ENCODE data around the gene SLC9C1. TPM values are rescaled to one million over a fixed set of nuclear protein-coding genes. Genes with fewer than 3 reads are reported as not detected.

The SLC9C1 gene
- total RNA-seq, 1 experiment from 2014 or later = 0.50 TPM

GRCh38 chr3:112319516-112320276 lies 25.7 kb upstream of the SLC9C1 start:
- peaks cover 14 to 33% (median 15%) of the 10 kb centered on the region in 3 experiments for H3K36me3 Mint-ChIP-seq (ENCODE audit: insufficient read depth in 1 of 3, low read depth in 3 of 3)
- Histone ChIP-seq H3K56ac (ENCODE audit: insufficient read length, low read depth, low read length) (no peak overlapping the region), H3K4me1 (ENCODE audit: insufficient read depth, low read length) (peaks cover 5% of the 10 kb centered on the region), H4K8ac (replicated peaks; ENCODE audit: insufficient read length, low read depth, low read length) (no peak overlapping the region), H3K79me2 (ENCODE audit: insufficient read depth, low read length) (no peaks in the 10 kb centered on the region), H3K18ac (ENCODE audit: insufficient read length, low read depth, low read length) (no peak overlapping the region), H3T11ph (ENCODE audit: low read length) (no peak overlapping the region), H2BK5ac (ENCODE audit: insufficient read length, low read length) (no peak overlapping the region), H3K23me2 (ENCODE audit: insufficient read length, low read depth, low read length, poor library complexity, severe bottlenecking) (no peaks in the 10 kb centered on the region), H3K27me3 (ENCODE audit: insufficient read depth, low read length) (no peaks in the 10 kb centered on the region), H3K23ac (ENCODE audit: insufficient read length, low read depth, low read length) (no peak overlapping the region), H2BK20ac (ENCODE audit: low read depth, low read length, poor library complexity, severe bottlenecking) (peak overlapping the region; percentile 3), H3K9me3 (ENCODE audit: control insufficient read depth, low read depth, low read length) (peaks cover 4% of the 10 kb centered on the region), H3K4me2 (ENCODE audit: insufficient read depth, insufficient read length, low read length) (no peak overlapping the region), H2BK12ac (ENCODE audit: insufficient read length, low read depth, low read length) (no peak overlapping the region), H2AK5ac (ENCODE audit: insufficient read length, low read length) (no peak overlapping the region), H4K5ac (ENCODE audit: insufficient read length, low read depth, low read length) (no peak overlapping the region), H3K14ac (ENCODE audit: insufficient read depth, low read length) (no peak overlapping the region), H4K20me1 (ENCODE audit: control insufficient read depth, insufficient read depth, insufficient read length) (no peaks in the 10 kb centered on the region), H2BK120ac (ENCODE audit: low read depth, low read length, poor library complexity, severe bottlenecking) (no peak overlapping the region), H3K4ac (ENCODE audit: low read depth, low read length) (no peak overlapping the region), H3K9ac (ENCODE audit: extremely low read depth, insufficient read length, low read length) (no peak overlapping the region), H4K91ac (ENCODE audit: insufficient read length, low read depth, low read length) (no peak overlapping the region), H2AFZ (ENCODE audit: low read length) (no peak overlapping the region), H3K27ac (ENCODE audit: insufficient read length, low read depth, low read length) (no peak overlapping the region), H2BK15ac (ENCODE audit: low read depth, low read length) (no peak overlapping the region), H3K79me1 (ENCODE audit: insufficient read depth, low read depth, low read length, poor library complexity, severe bottlenecking) (no peaks in the 10 kb centered on the region)
- H3K4me1 Mint-ChIP-seq = peaks cover 37 to 39% of the 10 kb centered on the region in 2 experiments
- no peak for TF ChIP-seq CTCF (conservative IDR thresholded peaks at IDR 0.05)
- H3K27ac Mint-ChIP-seq = peak overlapping the region in 2 of 3 experiments; percentile 41 to 45; a peak in 4 of 7 replicates
- H3K27me3 Mint-ChIP-seq (ENCODE audit: low read depth) = no peaks in the 10 kb centered on the region
- peaks cover 19 to 26% of the 10 kb centered on the region in 2 experiments for H3K9me3 Mint-ChIP-seq
- DNase-seq = no peak
- no peak overlapping the region for H3K4me3 Mint-ChIP-seq
- WGBS (ENCODE audit: extremely low coverage, insufficient read length, low lambda C conversion rate) = no CpG with 5 or more reads among the region's 4 CpGs
